Measurements from ENCODE around the gene GP1BB.
"Not testable (repeated sequence)": the region's sequence is repeated elsewhere in the genome, so short reads cannot be mapped to it uniquely, and the experiment has no call there.

Gene GP1BB

DNA sequence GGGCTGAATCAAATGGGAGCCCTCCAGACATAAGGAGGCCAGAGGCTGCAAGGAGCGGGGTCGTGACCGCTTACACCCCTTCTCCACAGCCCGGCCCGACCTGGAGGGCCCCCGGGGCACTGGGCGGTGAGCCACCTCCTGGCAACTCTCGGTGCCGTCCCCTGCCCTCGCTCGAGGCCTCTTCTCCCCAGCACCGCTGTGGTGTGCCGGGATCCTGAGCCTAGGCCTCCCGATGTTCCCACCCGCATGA, 432 bp upstream of the GP1BB start:
- Histone ChIP-seq H3K4me2 (ENCODE audit: low read depth, low read length) (no peak overlapping the region), H3K4me3 (ENCODE audit: low read length) (no peak overlapping the region), H3K36me3 (replicated peaks; ENCODE audit: insufficient read depth, low read length) (no peaks in the 10 kb centered on the region), H3K27ac (ENCODE audit: low read length) (no peak overlapping the region), H3K9me2 (replicated peaks; ENCODE audit: insufficient read depth, low read length) (no peaks in the 10 kb centered on the region), H2AFZ (ENCODE audit: low read length) (no peak overlapping the region), H3K9ac (ENCODE audit: low read length) (no peak overlapping the region), H3K4me1 (ENCODE audit: low read length) (no peaks in the 10 kb centered on the region), H3K79me2 (ENCODE audit: low read length) (no peaks in the 10 kb centered on the region), H4K20me1 (ENCODE audit: insufficient read depth, low read length) (no peaks in the 10 kb centered on the region), H3F3A (ENCODE audit: insufficient read depth, low read length) (no peaks in the 10 kb centered on the region), H3K27me3 (replicated peaks; ENCODE audit: insufficient read depth, low read length) (peaks cover 76% of the 10 kb centered on the region), H3K9me3 (replicated peaks; ENCODE audit: insufficient read depth, low read length) (no peaks in the 10 kb centered on the region)
- TF ChIP-seq EZH2 (optimal IDR thresholded peaks at IDR 0.05; ENCODE audit: low read depth, low read length) (no peak), EZH2phosphoT487 (IDR thresholded peaks at IDR 0.05; ENCODE audit: low read length) (no peak), CTCF (IDR thresholded peaks at IDR 0.05; ENCODE audit: low read length) (no peak)
- no peak for DNase-seq

DNA sequence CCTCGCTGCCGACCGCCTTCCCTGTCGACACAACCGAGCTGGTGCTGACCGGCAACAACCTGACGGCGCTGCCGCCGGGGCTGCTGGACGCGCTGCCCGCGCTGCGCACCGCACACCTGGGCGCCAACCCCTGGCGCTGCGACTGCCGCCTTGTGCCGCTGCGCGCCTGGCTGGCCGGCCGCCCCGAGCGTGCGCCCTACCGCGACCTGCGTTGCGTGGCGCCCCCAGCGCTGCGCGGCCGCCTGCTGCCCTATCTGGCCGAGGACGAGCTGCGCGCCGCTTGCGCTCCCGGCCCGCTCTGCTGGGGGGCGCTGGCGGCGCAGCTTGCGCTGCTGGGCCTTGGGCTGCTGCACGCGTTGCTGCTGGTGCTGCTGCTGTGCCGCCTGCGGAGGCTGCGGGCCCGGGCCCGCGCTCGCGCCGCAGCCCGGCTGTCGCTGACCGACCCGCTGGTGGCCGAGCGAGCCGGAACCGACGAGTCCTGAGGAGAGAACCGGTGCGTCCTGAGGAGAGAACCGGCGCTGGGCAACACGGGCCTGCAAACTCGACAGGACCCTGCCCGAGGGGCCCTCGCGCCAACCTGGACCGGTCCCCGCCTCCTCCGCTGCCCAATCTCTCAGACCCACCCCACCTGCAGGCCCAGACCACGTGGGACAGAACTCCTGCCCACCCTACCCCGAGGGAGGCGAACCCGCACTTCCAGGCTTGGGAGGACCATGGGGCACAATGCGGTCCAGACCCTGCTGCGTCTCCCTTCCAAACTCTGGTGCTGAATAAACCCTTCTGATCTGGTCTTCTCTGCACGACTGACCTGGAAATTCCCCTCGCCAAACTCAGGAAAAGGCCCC, 866 bp downstream of the GP1BB start:
- no peak for TF ChIP-seq EZH2 (optimal IDR thresholded peaks at IDR 0.05; ENCODE audit: low read depth, low read length)
- no peak for TF ChIP-seq CTCF (IDR thresholded peaks at IDR 0.05; ENCODE audit: low read length)
- no peak for TF ChIP-seq EZH2phosphoT487 (IDR thresholded peaks at IDR 0.05; ENCODE audit: low read length)
- Histone ChIP-seq H3K4me2 (ENCODE audit: low read depth, low read length) (no peak overlapping the region), H3K4me3 (ENCODE audit: low read length) (no peak overlapping the region), H3K79me2 (ENCODE audit: low read length) (no peaks in the 10 kb centered on the region), H3K27ac (ENCODE audit: low read length) (no peak overlapping the region), H3K4me1 (ENCODE audit: low read length) (no peaks in the 10 kb centered on the region), H3K9me2 (replicated peaks; ENCODE audit: insufficient read depth, low read length) (no peaks in the 10 kb centered on the region), H3K27me3 (replicated peaks; ENCODE audit: insufficient read depth, low read length) (peaks cover 80% of the 10 kb centered on the region), H3K9ac (ENCODE audit: low read length) (no peak overlapping the region), H3F3A (ENCODE audit: insufficient read depth, low read length) (no peaks in the 10 kb centered on the region), H2AFZ (ENCODE audit: low read length) (no peak overlapping the region), H3K36me3 (replicated peaks; ENCODE audit: insufficient read depth, low read length) (no peaks in the 10 kb centered on the region), H3K9me3 (replicated peaks; ENCODE audit: insufficient read depth, low read length) (no peaks in the 10 kb centered on the region), H4K20me1 (ENCODE audit: insufficient read depth, low read length) (no peaks in the 10 kb centered on the region)
- no peak for DNase-seq

GRCh38 chr22:19724927-19725661, 1.8 kb downstream of the GP1BB start:
- no peaks in the 10 kb centered on the region for H3K36me3 ChIP-seq (replicated peaks; ENCODE audit: insufficient read depth, low read length)
- TF ChIP-seq CTCF (IDR thresholded peaks at IDR 0.05; ENCODE audit: low read length) (no peak), EZH2 (optimal IDR thresholded peaks at IDR 0.05; ENCODE audit: low read depth, low read length) (no peak), EZH2phosphoT487 (IDR thresholded peaks at IDR 0.05; ENCODE audit: low read length) (no peak)
- no peaks in the 10 kb centered on the region for H3K4me1 ChIP-seq (ENCODE audit: low read length)
- peaks cover 80% of the 10 kb centered on the region for H3K27me3 ChIP-seq (replicated peaks; ENCODE audit: insufficient read depth, low read length)
- H3K79me2 ChIP-seq (ENCODE audit: low read length): no peaks in the 10 kb centered on the region
- no peaks in the 10 kb centered on the region for H3F3A ChIP-seq (ENCODE audit: insufficient read depth, low read length)
- H3K9ac ChIP-seq (ENCODE audit: low read length): no peak overlapping the region
- H3K9me3 ChIP-seq (replicated peaks; ENCODE audit: insufficient read depth, low read length): no peaks in the 10 kb centered on the region
- no peaks in the 10 kb centered on the region for H3K9me2 ChIP-seq (replicated peaks; ENCODE audit: insufficient read depth, low read length)
- H2AFZ ChIP-seq (ENCODE audit: low read length): no peak overlapping the region
- no peak overlapping the region for H3K4me2 ChIP-seq (ENCODE audit: low read depth, low read length)
- DNase-seq: no peak
- H3K4me3 ChIP-seq (ENCODE audit: low read length): no peak overlapping the region
- H3K27ac ChIP-seq (ENCODE audit: low read length): no peak overlapping the region
- no peaks in the 10 kb centered on the region for H4K20me1 ChIP-seq (ENCODE audit: insufficient read depth, low read length)

DNA sequence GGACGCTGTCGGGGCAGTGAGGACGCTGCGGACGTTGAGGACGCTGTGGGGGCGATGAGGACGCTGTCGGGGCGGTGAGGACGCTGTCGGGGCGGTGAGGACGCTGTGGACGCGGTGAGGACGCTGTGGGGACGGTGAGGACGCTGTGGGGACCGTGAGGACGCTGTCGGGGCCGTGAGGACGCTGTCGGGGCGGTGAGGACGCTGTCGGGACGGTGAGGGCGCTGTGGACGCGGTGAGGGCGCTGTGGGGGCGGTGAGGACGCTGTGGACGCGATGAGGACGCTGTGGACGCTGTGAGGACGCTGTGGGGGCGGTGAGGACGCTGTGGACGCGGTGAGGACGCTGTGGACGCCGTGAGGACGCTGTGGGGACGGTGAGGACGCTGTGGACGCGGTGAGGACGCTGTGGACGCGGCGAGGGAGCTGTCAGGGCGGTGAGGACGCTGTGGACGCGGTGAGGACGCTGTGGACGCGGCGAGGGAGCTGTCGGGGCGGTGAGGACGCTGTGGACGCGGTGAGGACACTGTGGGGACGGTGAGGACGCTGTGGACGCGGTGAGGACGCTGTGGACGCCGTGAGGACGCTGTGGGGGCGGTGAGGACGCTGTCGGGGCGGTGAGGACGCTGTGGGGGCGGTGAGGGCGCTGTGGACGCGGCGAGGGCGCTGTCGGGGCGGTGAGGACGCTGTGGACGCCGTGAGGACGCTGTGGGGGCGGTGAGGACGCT, 2.9 kb downstream of the GP1BB start:
- not testable (repeated sequence) for H3K27ac ChIP-seq (ENCODE audit: low read length); H3K79me2 ChIP-seq (ENCODE audit: low read length); H3K9me2 ChIP-seq (replicated peaks; ENCODE audit: insufficient read depth, low read length); H3F3A ChIP-seq (ENCODE audit: insufficient read depth, low read length); H3K36me3 ChIP-seq (replicated peaks; ENCODE audit: insufficient read depth, low read length); H3K4me1 ChIP-seq (ENCODE audit: low read length); H3K9ac ChIP-seq (ENCODE audit: low read length); H3K4me3 ChIP-seq (ENCODE audit: low read length); H3K9me3 ChIP-seq (replicated peaks; ENCODE audit: insufficient read depth, low read length); H2AFZ ChIP-seq (ENCODE audit: low read length); H3K4me2 ChIP-seq (ENCODE audit: low read depth, low read length); DNase-seq; H4K20me1 ChIP-seq (ENCODE audit: insufficient read depth, low read length)
- H3K27me3 ChIP-seq (replicated peaks; ENCODE audit: insufficient read depth, low read length): peaks cover 71% of the 10 kb centered on the region
